A673 (cell line): ENCODE measurements around the gene ZYG11B. TPM values are rescaled to one million over a fixed set of nuclear protein-coding genes. Genes with fewer than 3 reads are reported as not detected.
"Not testable (repeated sequence)": the region's sequence is repeated elsewhere in the genome, so short reads cannot be mapped to it uniquely, and the experiment has no call there.

ENCODE experiments used
- BruUV-seq: library from RNA; stranded (reverse); fragments of 400-500 nt; replicated peaks from 2 replicates; lab custom pipeline; 2021; lab: Mats Ljungman, UMichigan
- CTCF ChIA-PET: fragments of 300-600 bp; sonication (Branson Sonifier 250); formaldehyde crosslinking; loops from one replicate; lab custom pipeline; 2022; ENCODE audit warnings: antibody characterized with exemption; lab: Charles Lee
- POLR2A ChIA-PET: fragments of 300-600 bp; sonication (Branson Sonifier 250); formaldehyde crosslinking; loops from one replicate; lab custom pipeline; 2022; ENCODE audit warnings: antibody characterized with exemption; ENCODE audit not compliant: low non-redundant PET; lab: Charles Lee
- DNase-seq: peaks from one replicate; pipeline ENCODE4 v3.0.0-alpha.2; 2015; ENCODE audit warnings: low spot score
- H3K27ac ChIP-seq: fragments of 200-600 bp; sonication (generic); 2 replicates; pipeline ENCODE4 v1.5.1; 2016; ENCODE audit warnings: mixed run types, low read depth, mild to moderate bottlenecking, mixed read lengths, antibody characterized with exemption, low read length; ENCODE audit not compliant: poor library complexity, severe bottlenecking
- H3K27me3 ChIP-seq: fragments of 200-600 bp; sonication (generic); replicated peaks from 2 replicates; pipeline ENCODE4 v1.6.1; 2017; ENCODE audit warnings: mixed run types, low read depth, mild to moderate bottlenecking, mixed read lengths, antibody characterized with exemption, low read length; ENCODE audit not compliant: insufficient read depth, poor library complexity
- H3K36me3 ChIP-seq: fragments of 200-600 bp; sonication (generic); 2 replicates; pipeline ENCODE4 v1.6.1; 2016; ENCODE audit warnings: mixed run types, mild to moderate bottlenecking, mixed read lengths, antibody characterized with exemption, low read length; ENCODE audit not compliant: insufficient read depth, poor library complexity, severe bottlenecking
- H3K4me1 ChIP-seq: fragments of 200-600 bp; sonication (generic); 2 replicates; pipeline ENCODE4 v1.6.1; 2017; ENCODE audit warnings: mixed run types, mild to moderate bottlenecking, mixed read lengths, antibody characterized with exemption, low read length; ENCODE audit not compliant: insufficient read depth, poor library complexity, severe bottlenecking
- H3K4me3 ChIP-seq: fragments of 200-600 bp; sonication (generic); 2 replicates; pipeline ENCODE4 v1.5.1; 2016; ENCODE audit warnings: low read depth, mixed run types, mild to moderate bottlenecking, mixed read lengths, low read length; ENCODE audit not compliant: poor library complexity, severe bottlenecking
- H3K9me3 ChIP-seq: fragments of 200-600 bp; sonication (generic); 2 replicates; pipeline ENCODE4 v1.6.1; 2016; ENCODE audit warnings: mixed run types, low read depth, mild to moderate bottlenecking, mixed read lengths, antibody characterized with exemption, low read length; ENCODE audit not compliant: poor library complexity, severe bottlenecking
- EZH2 ChIP-seq: fragments of 200-600 bp; sonication (generic); IDR thresholded peaks from 2 replicates; pipeline ENCODE4 v1.6.1; 2017; ENCODE audit warnings: borderline replicate concordance, low read depth, mild to moderate bottlenecking, mixed read lengths, antibody characterized with exemption, low read length; ENCODE audit not compliant: poor library complexity, severe bottlenecking
- intact Hi-C: fragments of 100-400 bp; cut with micrococcal nuclease; formaldehyde crosslinking; loops from one replicate; pipeline ENCODE4 v1.10.0; 2022; ENCODE audit not compliant: unreplicated experiment
- total RNA-seq: library from RNA; stranded (reverse); gene quantifications from 2 replicates; pipeline ENCODE4 v1.2.3, GENCODE V29; 2021
- TF ChIP-seq, protein P1 (sequence below): fragments of 300-800, 200-600 bp; sonication (generic); conservative IDR thresholded peaks from 2 replicates; pipeline ENCODE4 v1.5.1; 2017; ENCODE audit warnings: low read depth, mild to moderate bottlenecking, antibody characterized with exemption, low read length, moderate library complexity, mixed read lengths

Gene ZYG11B
- total RNA-seq, 1 experiment from 2014 or later, result 23.1 TPM

DNA sequence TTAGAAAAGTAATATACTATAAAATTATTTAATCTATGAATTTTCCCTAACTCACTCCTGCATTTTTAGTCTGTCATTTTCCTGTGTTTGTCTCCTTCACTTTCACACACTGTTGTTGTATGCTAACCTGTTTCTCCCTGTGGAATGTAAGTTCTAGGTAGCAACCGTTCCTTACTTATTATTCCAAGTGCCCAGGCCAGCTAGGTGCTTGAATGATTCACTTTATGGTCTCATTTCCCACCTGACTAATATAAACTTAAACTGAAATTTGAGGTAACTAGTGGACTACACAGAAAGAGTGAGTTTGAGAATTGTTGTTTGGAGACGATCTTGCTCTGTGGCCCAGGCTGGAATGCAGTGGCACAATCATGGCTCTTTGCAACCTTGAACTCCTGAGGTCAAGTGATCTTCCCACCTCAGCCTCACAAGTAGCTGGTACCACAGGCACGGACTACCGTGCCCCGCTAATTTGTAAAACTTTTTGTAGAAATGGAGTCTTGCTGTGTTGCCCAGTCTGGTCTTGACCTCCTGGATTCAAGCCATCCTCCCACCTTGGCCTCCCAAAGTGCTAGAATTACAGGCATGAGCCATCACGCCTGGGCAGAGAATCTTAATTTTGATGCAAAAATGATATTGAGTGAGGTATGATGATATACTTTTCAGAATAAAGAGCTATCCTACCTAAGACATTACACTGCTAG lies 1.9 kb downstream of the ZYG11B start:
- peaks cover 5% of the 10 kb centered on the region for H3K36me3 ChIP-seq
- ChIA-PET POLR2A (interaction anchor here (0.6 kb wide), 1 partner anchor 636 kb away, joined by 6 read pairs; no protein-coding TSS in a partner anchor), CTCF (no interaction called here)
- no peak for DNase-seq
- H3K27ac ChIP-seq, result no peak overlapping the region
- no TSS peak for BruUV-seq
- no peaks in the 10 kb centered on the region for H3K9me3 ChIP-seq
- H3K4me3 ChIP-seq, result no peak overlapping the region
- intact Hi-C loops, result no loop called here
- H3K27me3 ChIP-seq, result no peaks in the 10 kb centered on the region
- H3K4me1 ChIP-seq, result peaks cover 11% of the 10 kb centered on the region
- no peak for TF ChIP-seq EZH2
- TF ChIP-seq, protein P1, sequence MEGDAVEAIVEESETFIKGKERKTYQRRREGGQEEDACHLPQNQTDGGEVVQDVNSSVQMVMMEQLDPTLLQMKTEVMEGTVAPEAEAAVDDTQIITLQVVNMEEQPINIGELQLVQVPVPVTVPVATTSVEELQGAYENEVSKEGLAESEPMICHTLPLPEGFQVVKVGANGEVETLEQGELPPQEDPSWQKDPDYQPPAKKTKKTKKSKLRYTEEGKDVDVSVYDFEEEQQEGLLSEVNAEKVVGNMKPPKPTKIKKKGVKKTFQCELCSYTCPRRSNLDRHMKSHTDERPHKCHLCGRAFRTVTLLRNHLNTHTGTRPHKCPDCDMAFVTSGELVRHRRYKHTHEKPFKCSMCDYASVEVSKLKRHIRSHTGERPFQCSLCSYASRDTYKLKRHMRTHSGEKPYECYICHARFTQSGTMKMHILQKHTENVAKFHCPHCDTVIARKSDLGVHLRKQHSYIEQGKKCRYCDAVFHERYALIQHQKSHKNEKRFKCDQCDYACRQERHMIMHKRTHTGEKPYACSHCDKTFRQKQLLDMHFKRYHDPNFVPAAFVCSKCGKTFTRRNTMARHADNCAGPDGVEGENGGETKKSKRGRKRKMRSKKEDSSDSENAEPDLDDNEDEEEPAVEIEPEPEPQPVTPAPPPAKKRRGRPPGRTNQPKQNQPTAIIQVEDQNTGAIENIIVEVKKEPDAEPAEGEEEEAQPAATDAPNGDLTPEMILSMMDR, result no peak

DNA sequence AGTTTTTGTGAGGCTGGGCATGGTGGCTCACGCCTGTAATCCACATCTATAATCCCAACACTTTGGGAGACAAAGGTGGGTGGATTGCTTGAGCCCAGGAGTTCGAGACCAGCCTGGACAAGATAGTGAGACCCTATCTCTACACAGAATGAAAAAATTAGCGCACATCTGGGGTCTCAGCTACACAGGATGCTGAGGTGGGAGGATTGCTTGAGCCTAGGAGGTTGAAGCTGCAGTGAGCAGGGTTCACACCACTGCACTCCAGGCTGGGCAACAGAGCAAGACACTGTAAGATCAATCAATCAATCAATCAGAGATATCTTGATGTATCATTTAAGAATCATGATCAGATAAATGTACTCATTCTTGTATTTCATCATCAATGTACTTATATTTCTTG lies 7.1 kb downstream of the ZYG11B start:
- intact Hi-C loops, result no loop called here
- ChIA-PET CTCF (no interaction called here), POLR2A (no interaction called here)
- DNase-seq, result no peak
- Histone ChIP-seq H3K27me3 (no peaks in the 10 kb centered on the region), H3K36me3 (peaks cover 5% of the 10 kb centered on the region), H3K4me1 (peaks cover 7% of the 10 kb centered on the region), H3K4me3 (no peak overlapping the region), H3K27ac (no peak overlapping the region), H3K9me3 (no peaks in the 10 kb centered on the region)
- BruUV-seq, result no TSS peak
- TF ChIP-seq EZH2, result no peak
- TF ChIP-seq, protein P1, result no peak

GRCh38 chr1:52735371-52735770 lies 9.1 kb downstream of the ZYG11B start:
- POLR2A ChIA-PET, result interaction anchor here (0.9 kb wide), 1 partner anchor 365 kb away, joined by 3 read pairs; no protein-coding TSS in a partner anchor
- BruUV-seq, CTCF ChIA-PET, H3K4me1 ChIP-seq, H3K27ac ChIP-seq, H3K4me3 ChIP-seq, H3K36me3 ChIP-seq, DNase-seq, intact Hi-C loops, H3K27me3 ChIP-seq, H3K9me3 ChIP-seq: not testable (repeated sequence)

GRCh38 chr1:52738148-52738547 lies 11.9 kb downstream of the ZYG11B start:
- TF ChIP-seq, protein P1, result no peak
- TF ChIP-seq EZH2, result no peak
- intact Hi-C loops, result no loop called here
- Histone ChIP-seq H3K27ac (no peak overlapping the region), H3K27me3 (no peaks in the 10 kb centered on the region), H3K36me3 (no peaks in the 10 kb centered on the region), H3K4me3 (no peak overlapping the region), H3K4me1 (no peaks in the 10 kb centered on the region), H3K9me3 (no peaks in the 10 kb centered on the region)
- no peak for DNase-seq
- no TSS peak for BruUV-seq
- ChIA-PET CTCF (no interaction called here), POLR2A (no interaction called here)
